Activated CD8-positive, alpha-beta T cell treated with anti-CD3 and anti-CD28 coated beads for 36 hours (primary cell): ENCODE results near the gene LY9. TPM values are rescaled to one million over a fixed set of nuclear protein-coding genes. Genes with fewer than 3 reads are reported as not detected.

Experiments
- ATAC-seq: fragments of 200-7000 bp; cut with Tn5 transposase; one replicate; pipeline ENCODE4 v1.10.0; 2021; ENCODE audit warnings: mild to moderate bottlenecking, moderate library complexity
- CTCF ChIA-PET: fragments of 350-600 bp; sonication (Branson Sonifier 250); formaldehyde crosslinking; loops from one replicate; lab custom pipeline; 2021; ENCODE audit warnings: antibody characterized with exemption; lab: Charles Lee
- POLR2A ChIA-PET: fragments of 350-600 bp; sonication (Branson Sonifier 250); formaldehyde crosslinking; loops from one replicate; lab custom pipeline; 2021; ENCODE audit warnings: antibody characterized with exemption; lab: Charles Lee
- DNase-seq: peaks from one replicate; pipeline ENCODE4 v3.0.0-alpha.2; 2020
- H3K27ac Mint-ChIP-seq: one replicate; pipeline ENCODE4 v1.8.0; 2021; ENCODE audit warnings: mild to moderate bottlenecking, mixed read lengths
- H3K27me3 Mint-ChIP-seq: one replicate; pipeline ENCODE4 v1.8.0; 2021; ENCODE audit warnings: mixed read lengths
- H3K36me3 Mint-ChIP-seq: one replicate; pipeline ENCODE4 v1.8.0; 2021; ENCODE audit warnings: low read depth, mixed read lengths
- H3K4me1 Mint-ChIP-seq: one replicate; pipeline ENCODE4 v1.8.0; 2021; ENCODE audit warnings: low read depth, mixed read lengths
- H3K4me3 Mint-ChIP-seq: one replicate; pipeline ENCODE4 v1.8.0; 2021; ENCODE audit warnings: mild to moderate bottlenecking, moderate library complexity, mixed read lengths
- H3K9me3 Mint-ChIP-seq: one replicate; pipeline ENCODE4 v1.8.0; 2021; ENCODE audit warnings: mixed read lengths
- intact Hi-C: fragments of 100-400 bp; cut with micrococcal nuclease; formaldehyde crosslinking; loops from one replicate; pipeline ENCODE4 v1.10.0; 2022
- total RNA-seq, 2 experiments: library from RNA; stranded (reverse); gene quantifications; one replicate each; pipeline ENCODE4 v1.2.3, GENCODE V29; 2021
- TF ChIP-seq, protein P1 (sequence below): fragments of 200-600 bp; IDR thresholded peaks from one replicate; pipeline ENCODE4 v1.8.0; 2022; ENCODE audit warnings: antibody characterized with exemption, mild to moderate bottlenecking

The LY9 gene
- total RNA-seq, 2 experiments from 2014 or later = 19.1 to 19.5 TPM

DNA sequence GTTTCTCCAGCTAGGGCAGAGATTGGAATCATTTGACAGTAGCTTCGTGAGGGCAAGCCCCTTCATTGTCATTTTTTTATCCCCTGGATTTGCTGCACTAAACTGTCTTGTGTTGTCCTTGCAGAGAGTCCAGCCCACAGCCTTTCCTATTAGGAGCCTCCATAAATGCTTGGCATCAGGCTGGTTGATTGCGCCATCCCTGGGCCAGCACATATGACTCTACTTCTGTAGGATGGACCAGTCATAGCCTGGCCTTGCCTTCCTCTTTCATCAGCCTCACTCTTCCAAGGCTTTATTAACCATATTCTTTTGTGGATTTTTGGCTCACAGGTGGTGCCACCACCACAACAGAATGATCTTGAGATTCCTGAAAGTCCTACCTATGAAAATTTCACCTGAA lies 31.4 kb downstream of the LY9 start:
- ChIA-PET CTCF (interaction anchor here (0.7 to 6.8 kb wide), 10 partner anchors 8 to 124 kb away, joined by 3 to 107 read pairs (median 4); no protein-coding TSS in a partner anchor), POLR2A (no interaction called here)
- ATAC-seq = no peak
- intact Hi-C loops = no loop called here
- Mint-ChIP-seq H3K36me3 (peaks cover 4% of the 10 kb centered on the region), H3K27me3 (no peaks in the 10 kb centered on the region), H3K4me3 (no peak overlapping the region), H3K9me3 (no peaks in the 10 kb centered on the region), H3K27ac (no peak overlapping the region), H3K4me1 (peaks cover 13% of the 10 kb centered on the region)
- no peak for DNase-seq
- TF ChIP-seq, protein P1, sequence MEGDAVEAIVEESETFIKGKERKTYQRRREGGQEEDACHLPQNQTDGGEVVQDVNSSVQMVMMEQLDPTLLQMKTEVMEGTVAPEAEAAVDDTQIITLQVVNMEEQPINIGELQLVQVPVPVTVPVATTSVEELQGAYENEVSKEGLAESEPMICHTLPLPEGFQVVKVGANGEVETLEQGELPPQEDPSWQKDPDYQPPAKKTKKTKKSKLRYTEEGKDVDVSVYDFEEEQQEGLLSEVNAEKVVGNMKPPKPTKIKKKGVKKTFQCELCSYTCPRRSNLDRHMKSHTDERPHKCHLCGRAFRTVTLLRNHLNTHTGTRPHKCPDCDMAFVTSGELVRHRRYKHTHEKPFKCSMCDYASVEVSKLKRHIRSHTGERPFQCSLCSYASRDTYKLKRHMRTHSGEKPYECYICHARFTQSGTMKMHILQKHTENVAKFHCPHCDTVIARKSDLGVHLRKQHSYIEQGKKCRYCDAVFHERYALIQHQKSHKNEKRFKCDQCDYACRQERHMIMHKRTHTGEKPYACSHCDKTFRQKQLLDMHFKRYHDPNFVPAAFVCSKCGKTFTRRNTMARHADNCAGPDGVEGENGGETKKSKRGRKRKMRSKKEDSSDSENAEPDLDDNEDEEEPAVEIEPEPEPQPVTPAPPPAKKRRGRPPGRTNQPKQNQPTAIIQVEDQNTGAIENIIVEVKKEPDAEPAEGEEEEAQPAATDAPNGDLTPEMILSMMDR = no peak

DNA sequence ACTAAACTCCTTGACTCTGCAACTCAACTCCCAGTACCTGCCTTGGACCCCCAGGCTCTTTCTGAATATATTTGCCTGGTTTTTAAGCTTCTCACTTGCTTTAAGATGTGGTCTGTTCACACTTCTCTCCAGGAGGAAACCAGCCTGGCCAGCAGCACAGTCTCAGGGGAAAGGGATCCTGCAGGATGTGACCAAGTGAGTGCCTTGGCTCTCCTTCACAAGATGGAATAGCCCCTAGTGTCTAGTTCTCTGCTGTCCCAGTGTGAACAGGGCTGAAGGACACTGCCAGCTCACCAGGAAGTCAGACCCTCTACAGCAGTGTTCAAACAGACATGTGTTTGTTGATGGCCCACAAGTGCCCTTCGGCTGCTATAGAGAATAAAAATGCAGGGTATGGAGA lies 33.8 kb downstream of the LY9 start:
- H3K27me3 Mint-ChIP-seq = no peaks in the 10 kb centered on the region

DNA sequence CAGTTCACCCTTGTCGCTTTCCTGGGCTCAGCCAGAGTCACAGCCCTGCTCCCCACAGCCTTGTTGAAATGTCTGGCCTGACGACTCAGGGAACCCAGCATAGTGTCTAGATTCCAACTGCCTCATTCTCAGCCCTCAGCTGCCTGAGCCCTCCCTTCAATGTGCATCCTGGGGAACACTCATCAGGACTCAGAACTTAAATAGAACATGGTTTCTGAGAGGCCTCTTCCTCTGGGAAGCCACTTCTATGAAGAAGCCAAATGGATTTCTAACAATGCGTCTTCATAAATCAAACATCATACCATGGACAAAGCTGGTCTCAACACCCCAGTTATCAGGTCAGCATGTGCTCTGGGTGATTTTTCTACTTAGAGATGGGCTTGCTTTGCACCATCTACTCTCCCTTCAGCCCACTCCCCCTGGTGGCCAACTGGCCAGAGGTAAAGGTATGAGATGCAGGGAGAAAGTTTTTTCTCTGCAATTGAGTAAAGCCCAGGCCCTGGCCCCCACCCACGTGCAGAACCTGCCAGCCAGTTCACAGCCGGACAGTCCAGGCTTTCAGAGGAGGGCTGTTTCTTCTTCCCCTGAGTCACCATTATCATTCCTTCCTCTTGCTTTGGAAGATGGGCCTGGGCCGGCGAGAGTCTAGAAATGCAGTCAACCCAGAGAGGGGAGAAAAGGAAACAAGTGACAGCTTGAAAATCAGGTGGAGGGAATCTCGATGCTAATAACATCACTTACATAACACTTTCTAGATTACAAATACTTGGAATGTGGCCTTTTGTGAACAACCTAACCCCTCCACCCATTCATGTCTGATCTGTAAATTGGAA lies 34.6 kb downstream of the LY9 start:
- peak; percentile 84 for ATAC-seq
- Mint-ChIP-seq H3K27me3 (no peaks in the 10 kb centered on the region), H3K9me3 (no peaks in the 10 kb centered on the region), H3K4me3 (no peak overlapping the region), H3K36me3 (peaks cover 4% of the 10 kb centered on the region), H3K27ac (peak overlapping the region; percentile 62), H3K4me1 (peaks cover 34% of the 10 kb centered on the region)
- DNase-seq = peak; percentile 89
- TF ChIP-seq, protein P1 = peak; percentile 68
- intact Hi-C loops = loop anchor here (2.0 kb wide), 2 partner anchors 54 to 104 kb away; no protein-coding TSS in a partner anchor
- CTCF ChIA-PET = interaction anchor here (0.7 to 6.8 kb wide), 20 partner anchors 10 to 148 kb away, joined by 3 to 107 read pairs (median 4); partner anchors contain the start of genes ITLN2 and LY9
- POLR2A ChIA-PET = interaction anchor here (1.1 to 1.5 kb wide), 3 partner anchors 13 to 54 kb away, joined by 3 read pairs; no protein-coding TSS in a partner anchor

More for the DNA sequence above, 33.8 kb downstream of the LY9 start:
- ATAC-seq (no peak), DNase-seq (no peak)
- Mint-ChIP-seq H3K4me1 (peaks cover 26% of the 10 kb centered on the region), H3K9me3 (no peaks in the 10 kb centered on the region), H3K4me3 (no peak overlapping the region), H3K27ac (peak overlapping the region; percentile 25), H3K36me3 (peaks cover 4% of the 10 kb centered on the region)
- TF ChIP-seq, protein P1 = no peak
- intact Hi-C loops = loop anchor here (2.0 kb wide), 2 partner anchors 53 to 103 kb away; no protein-coding TSS in a partner anchor
- CTCF ChIA-PET = interaction anchor here (0.7 to 6.8 kb wide), 15 partner anchors 9 to 148 kb away, joined by 3 to 107 read pairs (median 6); no protein-coding TSS in a partner anchor
- POLR2A ChIA-PET = interaction anchor here (1.3 to 1.5 kb wide), 2 partner anchors 24 to 53 kb away, joined by 3 read pairs; no protein-coding TSS in a partner anchor

DNA sequence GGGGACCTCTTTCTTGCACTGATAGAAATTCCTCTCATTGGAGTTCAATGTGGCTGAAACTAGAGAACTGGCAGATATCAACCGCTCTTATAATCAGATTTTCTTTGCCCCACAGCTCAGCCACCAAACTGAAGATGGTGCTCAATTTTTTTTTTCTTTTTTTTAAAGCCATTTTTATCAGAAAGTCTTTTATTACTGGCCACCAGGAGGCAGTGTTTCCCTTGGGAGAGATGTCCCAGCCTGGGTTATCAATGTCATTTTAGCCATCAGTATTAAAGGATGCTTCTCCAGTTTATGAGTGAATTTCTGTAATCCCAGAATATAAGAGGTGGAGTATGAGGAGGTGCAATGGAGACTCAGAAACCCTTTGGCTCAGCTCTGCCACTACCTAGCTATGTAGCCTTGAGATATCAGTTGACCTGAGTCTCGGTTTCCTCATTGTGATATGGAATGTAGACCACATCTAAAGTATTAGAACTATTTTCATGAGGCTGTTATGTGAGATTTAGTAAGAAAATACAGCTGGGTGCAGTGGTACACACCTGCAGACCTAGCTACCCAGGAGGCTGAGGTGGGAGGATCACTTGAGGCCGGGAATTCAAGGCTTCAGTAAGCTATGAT lies 39.1 kb downstream of the LY9 start:
- intact Hi-C loops = loop anchor here (1.0 to 2.0 kb wide), 2 partner anchors 42 to 116 kb away; no protein-coding TSS in a partner anchor
- CTCF ChIA-PET = interaction anchor here (0.6 to 12.6 kb wide), 47 partner anchors 9 to 305 kb away, joined by 3 to 298 read pairs (median 5); partner anchors contain the start of genes CD244, ITLN2, LY9 and TSTD1
- Mint-ChIP-seq H3K4me3 (no peak overlapping the region), H3K27me3 (no peaks in the 10 kb centered on the region), H3K9me3 (no peaks in the 10 kb centered on the region), H3K27ac (peak overlapping the region; percentile 78), H3K36me3 (no peaks in the 10 kb centered on the region), H3K4me1 (peaks cover 69% of the 10 kb centered on the region)
- POLR2A ChIA-PET = interaction anchor here (2.5 kb wide), 1 partner anchor 39 kb away, joined by 7 read pairs; the partner anchor contains the start of gene LY9
- TF ChIP-seq, protein P1 = peak; percentile 80
- ATAC-seq (no peak), DNase-seq (peak; percentile 56)
